ENCODE data around the gene C10orf90. TPM values are rescaled to one million over a fixed set of nuclear protein-coding genes. Genes with fewer than 3 reads are reported as not detected.
A peak's percentile ranks its signal among the peaks of the same experiment; 100 is the strongest.

C10orf90 gene
- total RNA-seq, 1 donor from 2014 or later: not detected

GRCh38 chr10:126504063-126504760 lies 166.3 kb downstream of the C10orf90 start:
- H3K9me3 ChIP-seq: no peaks in the 10 kb centered on the region
- DNase-seq: no peak
- no peak overlapping the region for H3K4me3 ChIP-seq
- H3K36me3 ChIP-seq: no peaks in the 10 kb centered on the region
- TF ChIP-seq, protein P1, sequence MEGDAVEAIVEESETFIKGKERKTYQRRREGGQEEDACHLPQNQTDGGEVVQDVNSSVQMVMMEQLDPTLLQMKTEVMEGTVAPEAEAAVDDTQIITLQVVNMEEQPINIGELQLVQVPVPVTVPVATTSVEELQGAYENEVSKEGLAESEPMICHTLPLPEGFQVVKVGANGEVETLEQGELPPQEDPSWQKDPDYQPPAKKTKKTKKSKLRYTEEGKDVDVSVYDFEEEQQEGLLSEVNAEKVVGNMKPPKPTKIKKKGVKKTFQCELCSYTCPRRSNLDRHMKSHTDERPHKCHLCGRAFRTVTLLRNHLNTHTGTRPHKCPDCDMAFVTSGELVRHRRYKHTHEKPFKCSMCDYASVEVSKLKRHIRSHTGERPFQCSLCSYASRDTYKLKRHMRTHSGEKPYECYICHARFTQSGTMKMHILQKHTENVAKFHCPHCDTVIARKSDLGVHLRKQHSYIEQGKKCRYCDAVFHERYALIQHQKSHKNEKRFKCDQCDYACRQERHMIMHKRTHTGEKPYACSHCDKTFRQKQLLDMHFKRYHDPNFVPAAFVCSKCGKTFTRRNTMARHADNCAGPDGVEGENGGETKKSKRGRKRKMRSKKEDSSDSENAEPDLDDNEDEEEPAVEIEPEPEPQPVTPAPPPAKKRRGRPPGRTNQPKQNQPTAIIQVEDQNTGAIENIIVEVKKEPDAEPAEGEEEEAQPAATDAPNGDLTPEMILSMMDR (IDR thresholded peaks at IDR 0.05): peak; percentile 65
- no peaks in the 10 kb centered on the region for H3K4me1 ChIP-seq
- intact Hi-C loops (cut with DNase I): no loop called here
- ATAC-seq: peak; percentile 73 to 77
- no peaks in the 10 kb centered on the region for H3K27me3 ChIP-seq (ENCODE audit: low read depth)
- H3K27ac ChIP-seq: no peak overlapping the region

GRCh38 chr10:126503392-126504062 lies 167.0 kb downstream of the C10orf90 start:
- H3K4me1 ChIP-seq: no peaks in the 10 kb centered on the region
- no peaks in the 10 kb centered on the region for H3K9me3 ChIP-seq
- TF ChIP-seq, protein P1 (IDR thresholded peaks at IDR 0.05): no peak
- DNase-seq (no peak), ATAC-seq (no peak)
- no peak overlapping the region for H3K27ac ChIP-seq
- H3K4me3 ChIP-seq: no peak overlapping the region
- H3K36me3 ChIP-seq: no peaks in the 10 kb centered on the region
- H3K27me3 ChIP-seq (ENCODE audit: low read depth): no peaks in the 10 kb centered on the region
- intact Hi-C loops (cut with DNase I): no loop called here

DNA sequence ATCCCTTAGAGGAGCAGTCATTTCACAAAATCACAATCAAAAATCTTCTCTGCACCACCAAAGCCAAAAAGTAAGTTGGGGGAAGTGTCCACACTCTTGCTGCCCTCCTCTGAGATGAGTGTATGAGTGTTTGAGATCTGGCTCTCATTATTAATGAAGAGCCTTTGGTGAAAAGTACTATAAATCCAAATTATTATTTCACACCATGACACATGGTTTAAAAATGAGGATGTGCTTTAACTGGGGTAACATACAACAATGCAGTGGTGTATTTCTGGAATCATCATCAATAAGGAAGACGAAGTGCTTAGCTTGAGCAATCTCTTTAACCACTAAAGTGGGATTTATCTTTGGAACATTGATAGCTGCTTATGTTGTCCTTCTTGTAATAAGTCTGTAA lies 168.1 kb downstream of the C10orf90 start:
- no peaks in the 10 kb centered on the region for H3K4me1 ChIP-seq
- no peak for ATAC-seq
- no peak overlapping the region for H3K4me3 ChIP-seq
- H3K9me3 ChIP-seq: no peaks in the 10 kb centered on the region
- no peaks in the 10 kb centered on the region for H3K36me3 ChIP-seq
- no peak for DNase-seq
- TF ChIP-seq, protein P1 (IDR thresholded peaks at IDR 0.05): no peak
- intact Hi-C loops (cut with DNase I): no loop called here
- no peak overlapping the region for H3K27ac ChIP-seq
- H3K27me3 ChIP-seq (ENCODE audit: low read depth): no peaks in the 10 kb centered on the region

GRCh38 chr10:126501828-126502227 lies 168.7 kb downstream of the C10orf90 start:
- Histone ChIP-seq H3K4me3 (no peak overlapping the region), H3K27ac (no peak overlapping the region), H3K9me3 (no peaks in the 10 kb centered on the region), H3K27me3 (ENCODE audit: low read depth) (no peaks in the 10 kb centered on the region), H3K36me3 (no peaks in the 10 kb centered on the region), H3K4me1 (no peaks in the 10 kb centered on the region)
- TF ChIP-seq, protein P1 (IDR thresholded peaks at IDR 0.05): no peak
- ATAC-seq (no peak), DNase-seq (no peak)
- intact Hi-C loops (cut with DNase I): no loop called here

DNA sequence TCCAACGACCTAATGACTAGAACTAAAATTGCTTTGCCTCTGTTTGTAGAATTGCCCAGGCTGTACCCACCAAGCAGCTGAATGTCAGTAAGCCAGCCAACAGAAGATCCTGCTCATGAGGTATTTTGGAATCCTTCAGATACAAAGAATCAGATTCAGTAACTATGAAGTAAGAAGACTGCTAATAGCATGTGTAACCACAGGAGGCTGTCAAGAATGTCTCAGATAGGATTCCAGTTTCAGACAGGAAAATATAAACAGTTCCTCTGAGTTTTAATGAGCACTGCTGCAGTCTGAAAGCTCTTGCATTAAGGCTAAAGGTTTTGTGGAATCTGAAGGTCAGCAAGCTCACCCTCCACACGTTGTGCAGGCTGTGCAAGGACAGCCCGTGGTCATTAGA lies 169.6 kb downstream of the C10orf90 start:
- Histone ChIP-seq H3K9me3 (no peaks in the 10 kb centered on the region), H3K36me3 (no peaks in the 10 kb centered on the region), H3K27ac (no peak overlapping the region), H3K4me3 (no peak overlapping the region), H3K27me3 (ENCODE audit: low read depth) (no peaks in the 10 kb centered on the region), H3K4me1 (no peaks in the 10 kb centered on the region)
- ATAC-seq (no peak), DNase-seq (no peak)
- TF ChIP-seq, protein P1 (IDR thresholded peaks at IDR 0.05): no peak
- intact Hi-C loops (cut with DNase I): no loop called here

All from lower lobe of right lung (tissue), 2 donors.